Measurements from ENCODE around the gene CA10. TPM values are rescaled to one million over a fixed set of nuclear protein-coding genes. Genes with fewer than 3 reads are reported as not detected.
A peak's percentile ranks its signal among the peaks of the same experiment; 100 is the strongest.

The CA10 gene
- total and polyA plus RNA-seq, 2 experiments from 2014 or later = 0.92 to 1.5 TPM

- peak; percentile 96 for ATAC-seq
- no peaks in the 10 kb centered on the region for H3K36me3 Mint-ChIP-seq (ENCODE audit: low read depth)
- no peaks in the 10 kb centered on the region; the same call in 2 of the 3 replicates for H3K9me3 Mint-ChIP-seq
- H3K27me3 Mint-ChIP-seq (ENCODE audit: insufficient read depth, low read depth, poor library complexity) = peaks cover 2% of the 10 kb centered on the region
- TF ChIP-seq EZH2phosphoT487 (IDR thresholded peaks at IDR 0.05; ENCODE audit: unreplicated experiment) = no peak
- no peak for TF ChIP-seq JUNB (IDR thresholded peaks at IDR 0.05; ENCODE audit: unreplicated experiment)
- no peak for TF ChIP-seq ZNF462 (CRISPR knock-in tag; IDR thresholded peaks at IDR 0.05)
- TF ChIP-seq ZNF331 (CRISPR knock-in tag; IDR thresholded peaks at IDR 0.05; ENCODE audit: low read depth) = no peak
- TF ChIP-seq ZNF114 (CRISPR knock-in tag; IDR thresholded peaks at IDR 0.05) = no peak
- no peak for TF ChIP-seq ETS1 (IDR thresholded peaks at IDR 0.05)
- TF ChIP-seq STAT1 (IDR thresholded peaks at IDR 0.05; ENCODE audit: unreplicated experiment) = no peak
- no peak for TF ChIP-seq NANOG (IDR thresholded peaks at IDR 0.05; ENCODE audit: borderline replicate concordance)
- TF ChIP-seq EZH2 (IDR thresholded peaks at IDR 0.05; ENCODE audit: low read depth, unreplicated experiment) = no peak
- H3K27ac Mint-ChIP-seq = peak overlapping the region; percentile 57
- peaks cover 47% of the 10 kb centered on the region for H3K4me1 Mint-ChIP-seq
- Histone ChIP-seq H3K4me3 (0 out of 2 replicates have a peak overlapping the region, but pooled peaks have one; percentile 1), H3K4me1 (ENCODE audit: insufficient read depth) (peaks cover 17% of the 10 kb centered on the region), H3K4me2 (peak overlapping the region; percentile 33), H3K36me3 (ENCODE audit: insufficient read depth) (no peaks in the 10 kb centered on the region), H3K9me2 (ENCODE audit: insufficient read depth) (0 out of 2 replicates have a peak, but pooled peaks cover 4% of the 10 kb centered on the region), H2AFZ (no peak overlapping the region), H3F3A (replicated peaks; ENCODE audit: low read depth) (no peaks in the 10 kb centered on the region), H3K27ac (ENCODE audit: low read depth) (no peak overlapping the region; the same call in 1 of the 2 replicates), H3K27me3 (ENCODE audit: insufficient read depth) (no peaks in the 10 kb centered on the region), H4K20me1 (replicated peaks; ENCODE audit: insufficient read depth) (no peaks in the 10 kb centered on the region), H3K79me2 (replicated peaks; ENCODE audit: insufficient read depth) (no peaks in the 10 kb centered on the region)
- peak overlapping the region; percentile 41; the same call in 2 of the 3 replicates for H3K4me3 Mint-ChIP-seq
- DNase-seq (ENCODE audit: low spot score) = peak; percentile 80
Observed at GRCh38 chr17:51912939-51913338, 245.6 kb downstream of the CA10 start.

All from GM23338 (cell line).